NCI-H226 (cell line): ENCODE results near the gene TENM4.
"Not testable (repeated sequence)": the region's sequence is repeated elsewhere in the genome, so short reads cannot be mapped to it uniquely, and the experiment has no call there.

Experiments
- DNase-seq: peaks from one replicate; pipeline ENCODE4 v3.0.0-alpha.2; 2015

The TENM4 gene

DNA sequence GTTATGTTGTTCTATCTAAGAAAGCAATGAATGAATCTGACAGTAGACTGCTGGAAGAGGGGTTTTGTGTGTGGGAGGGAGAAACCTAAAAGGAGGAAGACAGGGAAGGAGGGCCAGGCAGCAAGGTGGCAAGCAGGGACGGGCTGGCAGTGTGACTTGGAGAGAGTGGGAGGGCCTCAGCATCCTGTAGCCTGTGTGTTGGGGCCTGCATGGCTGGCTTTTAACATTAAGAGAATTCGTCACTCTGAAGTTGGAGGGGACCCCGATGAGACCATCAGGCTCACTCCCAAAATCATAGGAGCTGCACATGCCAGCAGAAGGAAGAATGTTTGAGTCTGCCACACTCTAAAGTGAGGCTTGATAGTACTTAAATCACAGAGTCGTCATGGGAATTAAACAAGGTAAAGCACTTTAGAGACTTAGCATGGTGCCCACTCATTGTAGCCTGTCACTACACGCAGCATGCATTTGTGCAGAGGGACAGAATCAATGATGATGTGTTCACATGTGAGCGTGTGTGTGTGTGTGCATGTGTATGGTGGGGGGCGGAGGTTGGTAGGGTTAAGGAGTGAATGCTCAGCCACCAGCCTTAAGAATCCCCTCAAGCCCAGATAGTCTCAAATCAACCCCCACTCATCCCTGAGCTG is 199.5 kb downstream of the TENM4 start:
- DNase-seq = no peak

DNA sequence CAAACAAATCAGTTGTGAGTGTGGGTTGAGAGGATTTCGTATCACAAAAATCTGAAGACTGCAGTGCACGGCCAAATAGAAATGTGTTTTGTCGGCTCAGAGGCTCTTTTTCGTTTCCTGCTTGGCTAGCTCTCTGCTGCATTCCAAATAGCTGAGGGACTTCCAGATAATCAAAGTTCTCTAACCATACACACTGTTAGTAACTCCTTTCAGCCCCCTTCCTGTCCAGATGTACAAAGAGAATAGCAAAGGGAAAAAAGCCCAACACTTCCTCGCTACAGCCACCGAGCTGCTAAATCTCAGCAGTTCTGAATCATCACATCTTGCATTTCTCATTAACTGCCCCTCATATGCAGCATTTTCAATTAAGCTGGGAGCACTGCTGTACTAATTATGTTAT is 203.1 kb downstream of the TENM4 start:
- DNase-seq = no peak

DNA sequence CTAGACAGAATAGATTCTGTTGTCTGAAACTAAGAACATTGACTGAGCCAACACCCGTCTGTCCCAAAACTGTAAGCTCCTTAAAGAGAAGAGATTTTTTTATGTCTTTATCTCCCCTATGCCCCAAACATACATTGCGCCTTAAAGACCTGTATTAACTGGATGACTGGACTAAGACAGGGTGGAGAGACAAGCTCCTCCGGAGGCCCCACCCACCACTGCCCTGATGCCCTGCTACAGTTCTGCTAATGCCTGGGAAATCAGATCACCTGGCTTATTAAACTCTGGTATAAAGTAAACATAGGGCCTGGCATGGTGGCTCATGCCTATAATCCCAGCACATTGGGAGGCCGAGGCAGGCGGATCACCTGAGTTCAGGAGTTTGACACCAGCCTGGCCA is 203.7 kb downstream of the TENM4 start:
- no peak for DNase-seq

DNA sequence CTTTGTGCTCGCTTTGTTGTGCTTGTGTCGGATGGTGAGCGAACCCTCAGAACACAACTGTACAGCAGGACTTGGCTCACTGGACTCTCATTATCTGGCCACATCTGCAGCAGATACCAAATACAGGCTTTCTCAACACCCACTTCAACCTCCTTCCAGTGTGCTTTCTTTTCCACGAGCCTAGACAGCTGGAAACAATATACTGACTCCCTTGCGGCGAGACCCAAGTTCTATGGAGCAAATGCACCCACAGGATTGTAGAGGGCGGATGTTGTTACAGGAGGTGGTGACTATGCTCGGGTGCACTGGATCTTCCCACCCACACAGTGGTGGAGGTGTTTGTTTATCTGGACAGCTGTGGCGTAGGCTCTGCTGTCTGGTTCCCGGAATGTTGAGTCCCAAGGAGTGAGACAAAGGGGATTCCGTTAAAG is 204.3 kb downstream of the TENM4 start:
- no peak for DNase-seq

DNA sequence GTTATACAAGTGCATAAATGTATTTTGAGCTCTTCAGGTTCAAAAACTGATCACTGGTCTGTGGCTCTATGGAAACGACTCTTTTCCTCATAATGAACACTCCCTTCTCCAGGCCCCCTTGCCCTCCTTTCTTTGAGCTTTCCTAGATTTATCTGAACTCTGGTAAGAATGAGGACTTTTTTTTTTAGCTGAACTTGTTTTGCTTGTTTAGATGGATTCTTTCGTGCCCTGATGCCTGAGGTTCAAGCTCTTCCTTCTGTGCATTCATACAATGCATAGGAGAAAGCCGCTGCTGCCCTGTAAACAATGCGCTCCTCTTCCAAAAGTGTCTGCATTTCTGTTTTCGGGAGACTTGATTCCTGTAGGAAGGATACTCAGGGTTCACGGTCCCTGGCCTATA is 205.1 kb downstream of the TENM4 start:
- no peak for DNase-seq

DNA sequence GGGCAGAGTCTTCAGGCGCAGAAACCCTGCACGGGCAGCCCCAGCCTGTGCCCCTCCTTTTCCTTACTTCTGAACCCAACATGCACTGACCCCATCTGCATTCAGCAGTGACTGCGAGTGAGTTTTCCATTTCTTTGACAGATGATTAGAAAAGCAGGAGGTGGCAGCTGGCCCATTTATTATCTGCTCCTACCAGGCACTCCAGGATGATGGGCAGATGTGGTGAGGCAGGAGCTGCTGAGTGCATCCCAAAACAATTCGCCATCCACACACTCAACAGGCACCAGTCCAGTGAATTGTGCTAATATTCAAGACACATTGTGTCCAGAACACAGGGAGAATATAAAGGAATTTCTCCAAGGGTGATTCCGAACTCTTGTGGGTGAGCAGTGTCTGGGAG is 208.5 kb downstream of the TENM4 start:
- peak; percentile 21 for DNase-seq

DNA sequence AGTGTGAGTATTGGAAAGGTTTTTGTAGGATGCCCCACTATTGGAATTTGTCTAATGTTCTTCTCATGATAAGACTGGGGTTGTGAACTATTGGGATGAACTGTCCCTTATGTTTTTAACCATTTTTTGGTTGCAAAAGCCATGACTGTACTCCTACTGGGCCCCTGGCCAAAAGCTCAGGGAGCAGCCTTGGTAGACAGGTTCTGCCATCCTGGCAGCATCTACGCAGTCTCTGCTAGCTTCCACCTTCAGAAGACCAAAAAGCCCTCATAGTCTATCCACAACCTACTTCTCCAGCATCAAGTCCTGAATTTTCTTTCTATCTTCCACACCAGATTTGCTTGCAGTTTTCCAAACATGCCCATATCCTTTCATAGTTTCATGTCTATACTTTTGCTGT is 211.8 kb downstream of the TENM4 start:
- DNase-seq = no peak

DNA sequence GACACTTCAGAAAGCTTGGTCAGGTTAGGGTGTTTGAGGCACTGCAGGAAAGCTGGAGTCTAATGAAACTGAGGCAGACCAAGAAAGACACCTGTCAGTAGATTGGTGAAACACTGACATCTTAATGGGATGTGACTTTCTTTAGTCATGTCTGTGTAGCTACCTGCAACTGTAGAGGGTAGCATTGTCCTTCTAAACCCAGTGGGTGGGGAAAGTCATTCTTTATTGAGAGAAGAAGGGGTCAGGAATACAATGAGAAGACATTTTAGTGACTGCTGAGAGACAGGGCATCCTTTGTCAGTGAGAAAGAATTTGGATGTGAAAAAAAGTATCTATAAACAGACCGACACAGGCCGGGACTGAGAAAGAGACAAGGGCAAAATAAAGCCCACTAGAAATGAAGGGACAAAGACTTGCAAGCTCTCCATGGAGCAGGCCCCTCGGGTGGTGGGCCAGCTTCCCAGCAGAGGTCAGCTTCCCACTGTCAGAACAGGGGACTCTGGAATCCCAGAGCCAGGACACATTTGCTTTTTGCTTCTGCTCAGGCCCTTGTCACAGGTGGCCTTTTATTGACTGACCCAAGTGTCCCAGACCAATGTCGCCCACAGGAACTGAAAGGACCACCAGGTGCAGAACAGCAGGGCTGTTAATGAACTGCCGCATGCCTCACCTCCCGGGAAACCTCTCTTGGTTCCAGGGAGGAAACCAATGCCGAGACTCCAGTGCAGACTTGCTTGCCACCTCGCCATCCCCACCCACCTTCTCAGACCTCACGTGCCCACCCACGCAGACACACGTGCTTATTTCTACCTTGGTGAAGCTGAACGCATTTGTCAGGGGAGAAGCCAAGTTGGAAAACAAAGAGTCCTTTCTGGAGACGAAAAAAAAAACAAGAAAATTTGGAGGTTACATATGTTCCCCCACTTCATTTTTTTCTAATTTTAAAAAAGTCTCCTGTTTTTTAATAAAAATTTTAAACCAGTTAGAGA is 212.8 kb downstream of the TENM4 start:
- DNase-seq = no peak

DNA sequence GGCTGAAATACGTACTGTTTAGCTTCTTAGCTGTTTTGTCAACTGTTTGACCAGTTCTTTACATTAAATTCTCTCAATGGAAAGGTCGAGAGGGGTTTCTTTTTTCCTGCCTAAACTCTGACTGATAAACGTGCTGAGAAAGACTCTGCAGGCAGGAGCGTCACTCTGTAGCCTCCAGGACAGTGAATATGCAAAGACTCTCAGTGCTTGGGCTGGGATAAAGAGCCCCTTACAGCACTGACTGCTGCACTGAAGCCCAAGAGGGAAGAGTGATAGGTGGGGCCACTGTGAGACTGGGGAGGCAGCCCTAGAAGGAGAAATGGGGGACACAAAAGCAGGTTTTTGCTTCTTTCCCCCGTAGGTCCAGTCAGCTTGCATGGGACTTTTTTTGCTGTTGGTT is 213.5 kb downstream of the TENM4 start:
- DNase-seq = no peak

DNA sequence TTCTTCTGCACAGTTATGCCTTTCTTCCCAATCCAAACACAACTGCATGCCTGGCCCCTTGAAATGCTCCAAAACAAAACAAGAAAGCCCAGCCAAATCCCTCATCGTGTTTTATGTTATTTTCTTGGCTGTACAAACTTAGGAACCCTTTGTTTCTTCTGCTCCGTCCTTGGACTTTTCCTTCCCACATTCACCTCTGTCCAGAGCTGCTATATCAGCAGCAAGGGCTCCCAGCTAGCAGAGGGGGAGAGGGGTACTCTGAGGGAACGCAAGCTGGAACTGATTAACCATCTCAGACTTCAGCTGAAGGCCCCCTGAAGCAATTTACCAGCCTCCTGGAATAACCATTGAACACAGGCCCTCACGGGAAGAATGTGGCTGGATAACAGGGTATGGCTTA is 214.7 kb downstream of the TENM4 start:
- DNase-seq = no peak

DNA sequence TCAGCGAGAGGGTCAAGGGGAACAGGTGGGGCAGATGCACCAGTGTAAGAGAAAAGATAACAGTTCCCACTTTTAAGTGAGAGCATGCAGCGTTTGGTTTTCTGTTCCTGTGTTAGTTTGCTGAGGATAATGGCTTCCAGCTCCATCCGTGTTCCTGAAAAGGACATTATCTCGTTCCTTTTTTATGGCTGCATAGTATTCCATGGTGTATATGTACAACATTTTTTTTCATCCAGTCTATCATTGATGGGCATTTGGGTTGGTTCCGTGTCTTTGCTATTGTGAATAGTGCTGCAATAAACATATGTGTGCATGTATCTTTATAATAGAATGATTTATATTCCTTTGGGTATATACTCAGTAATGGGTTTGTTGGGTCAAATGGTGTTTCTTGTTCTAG is 218.7 kb downstream of the TENM4 start:
- not testable (repeated sequence) for DNase-seq

DNA sequence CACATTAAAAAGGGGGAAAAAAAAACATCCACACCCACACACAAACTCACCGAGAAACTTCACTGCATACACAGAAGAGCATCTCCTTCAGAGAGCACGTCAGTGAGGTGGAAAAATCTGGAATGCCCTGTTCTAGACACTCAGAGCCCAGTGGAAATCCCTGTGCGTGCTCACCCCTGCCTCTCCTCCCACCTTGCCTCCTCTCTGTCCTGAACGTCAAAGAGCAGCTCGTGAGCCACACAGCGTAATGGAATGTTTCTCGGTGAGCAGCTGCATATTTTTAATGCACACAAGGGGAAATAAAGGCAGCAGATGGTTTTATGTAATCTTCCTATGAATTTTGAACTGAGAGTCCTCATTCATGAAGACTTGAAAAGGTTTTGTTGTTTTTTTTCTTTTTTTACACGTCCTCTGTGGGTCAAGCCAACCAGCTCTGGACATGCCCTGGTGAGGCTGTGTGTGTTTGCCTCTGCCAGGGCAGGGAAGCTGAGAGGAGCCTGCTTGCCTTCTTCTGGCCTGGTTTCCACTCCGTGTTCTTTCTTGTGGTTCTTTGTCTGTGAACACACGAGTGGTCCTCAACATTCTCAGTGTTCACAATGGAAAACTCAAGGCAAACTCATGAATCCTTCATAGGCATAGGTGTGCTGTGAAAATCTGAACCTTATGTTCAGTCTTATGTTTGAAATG is 219.2 kb downstream of the TENM4 start:
- no peak for DNase-seq

DNA sequence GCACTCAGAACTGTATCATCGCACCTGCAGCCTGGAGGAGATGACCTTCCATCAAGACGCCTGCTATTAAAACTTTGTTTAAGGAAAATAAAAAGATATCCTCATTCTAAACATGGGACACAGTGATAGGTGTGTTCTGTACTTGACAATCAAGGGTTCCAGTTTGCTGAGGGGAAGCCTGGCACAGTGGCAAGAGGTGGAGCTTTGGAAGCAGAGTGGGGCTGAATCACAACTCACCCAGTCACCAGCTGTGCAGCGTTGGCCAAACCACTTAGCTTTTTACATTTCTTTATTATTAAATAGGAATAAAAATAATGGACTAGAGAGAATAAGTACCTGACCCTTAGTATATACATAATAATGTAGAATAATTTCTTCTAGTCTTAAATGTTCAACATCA is 220.7 kb downstream of the TENM4 start:
- DNase-seq = no peak

DNA sequence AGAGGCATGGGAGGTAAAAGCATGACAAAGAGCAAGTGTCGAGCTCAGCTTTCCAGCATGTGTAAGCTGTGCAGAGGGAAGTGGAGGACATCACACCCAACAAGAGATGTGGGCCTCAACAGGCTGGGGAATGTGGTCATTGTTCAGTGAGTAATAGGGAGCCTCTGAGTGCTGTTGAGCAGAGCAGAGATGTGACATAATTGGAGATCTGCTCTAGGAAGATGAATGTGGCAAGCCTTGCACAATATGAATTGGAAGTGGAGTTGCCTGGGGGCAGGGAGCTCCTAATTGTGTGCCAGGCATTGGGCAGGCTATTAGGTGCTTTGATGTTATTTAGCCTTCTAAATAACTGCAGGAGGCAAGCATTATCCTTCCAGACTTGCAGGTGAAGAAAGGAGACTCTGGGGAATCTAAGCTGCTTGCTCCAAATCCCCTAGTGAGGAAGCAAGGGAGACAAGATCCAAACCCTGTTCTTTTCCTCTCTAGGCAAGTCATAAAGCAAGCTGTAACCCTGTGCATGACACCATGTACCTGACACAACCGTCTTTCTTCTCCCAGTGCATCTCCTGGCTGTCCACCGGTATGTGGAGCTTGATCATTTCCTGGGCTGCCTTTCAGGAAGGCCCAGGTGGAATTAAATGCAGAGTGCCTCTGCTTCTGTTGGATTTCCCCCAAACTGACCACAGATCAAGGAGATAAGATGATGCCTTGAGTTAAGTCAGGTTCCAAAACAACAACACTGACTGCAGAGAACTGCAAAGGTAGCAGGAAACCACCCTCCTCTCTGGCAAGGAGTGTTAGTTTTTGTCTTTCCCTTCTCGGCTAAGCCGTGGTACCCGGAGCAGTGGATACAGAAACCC is 221.4 kb downstream of the TENM4 start:
- DNase-seq = no peak

DNA sequence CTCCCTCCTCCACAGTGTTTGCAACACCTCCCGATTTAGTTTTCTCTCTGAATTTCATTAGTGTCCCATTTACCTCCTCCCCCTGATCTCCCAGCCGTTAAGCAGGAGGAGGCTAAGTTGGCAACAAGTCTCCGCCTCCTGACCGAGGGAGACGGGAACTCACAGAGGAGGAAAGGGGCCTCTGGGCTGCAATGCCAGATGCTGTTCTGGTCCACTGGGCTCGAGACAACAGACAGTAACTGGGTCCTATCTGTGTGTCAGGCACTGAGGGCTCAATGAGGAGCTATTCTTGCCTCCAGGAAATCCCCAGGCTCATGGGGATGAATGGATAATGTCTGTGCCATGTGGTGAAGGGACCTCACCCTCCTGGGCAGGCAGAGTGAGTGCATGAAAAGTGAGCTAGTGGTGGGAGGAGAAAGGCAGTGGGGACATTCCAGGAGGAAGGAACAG is 228.1 kb downstream of the TENM4 start:
- no peak for DNase-seq

DNA sequence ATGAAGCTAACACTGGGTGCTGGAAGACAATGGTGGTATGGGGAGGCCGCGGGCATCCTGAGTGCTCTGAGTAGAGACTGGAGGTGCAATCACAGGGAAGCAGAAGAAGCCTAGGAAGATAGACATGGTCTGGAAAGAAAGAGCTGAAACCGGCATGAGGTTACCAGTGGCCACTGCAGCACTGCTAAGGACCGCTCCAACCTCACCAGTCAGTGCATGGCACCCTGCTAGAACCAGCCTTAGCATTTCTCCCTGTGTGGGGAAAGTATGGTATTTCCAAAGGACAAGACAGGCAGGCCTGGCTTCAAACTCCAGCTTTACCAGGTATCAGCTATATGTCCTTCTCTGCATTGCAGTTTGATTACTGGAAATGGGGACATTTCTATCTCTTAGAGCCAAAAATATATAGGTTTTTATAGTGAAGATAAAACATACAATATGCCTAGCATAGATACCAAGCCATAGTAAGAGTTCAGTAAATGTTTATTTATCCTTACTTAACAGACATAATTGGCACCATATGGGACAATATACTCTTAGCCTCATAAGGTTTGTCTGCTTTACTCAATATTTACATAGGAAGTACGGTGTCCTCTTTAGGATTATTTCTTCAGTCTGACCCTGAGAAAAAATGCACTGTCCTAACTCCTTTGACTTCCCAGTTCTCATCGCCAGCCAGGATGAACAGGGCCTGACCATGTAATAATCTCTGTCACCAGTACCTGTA is 231.1 kb downstream of the TENM4 start:
- DNase-seq = no peak

DNA sequence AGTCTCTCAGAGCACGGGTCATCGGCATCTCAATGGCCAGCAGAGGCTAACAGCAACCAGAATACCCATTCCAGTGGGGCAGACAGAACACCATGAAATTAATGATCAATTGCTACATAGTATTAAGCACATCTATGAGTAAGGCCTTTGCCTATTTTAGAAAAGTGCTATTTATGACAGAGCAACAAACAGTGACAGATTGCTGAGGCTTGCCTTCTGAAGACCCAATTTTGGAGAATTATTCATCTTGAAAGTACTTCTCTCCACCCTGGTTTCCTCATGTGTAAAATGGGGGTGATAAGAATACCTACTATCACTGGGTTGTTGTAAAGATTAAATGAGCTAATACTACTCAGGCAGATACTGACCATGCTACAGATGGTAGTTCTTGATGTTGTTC is 232.7 kb downstream of the TENM4 start:
- no peak for DNase-seq

DNA sequence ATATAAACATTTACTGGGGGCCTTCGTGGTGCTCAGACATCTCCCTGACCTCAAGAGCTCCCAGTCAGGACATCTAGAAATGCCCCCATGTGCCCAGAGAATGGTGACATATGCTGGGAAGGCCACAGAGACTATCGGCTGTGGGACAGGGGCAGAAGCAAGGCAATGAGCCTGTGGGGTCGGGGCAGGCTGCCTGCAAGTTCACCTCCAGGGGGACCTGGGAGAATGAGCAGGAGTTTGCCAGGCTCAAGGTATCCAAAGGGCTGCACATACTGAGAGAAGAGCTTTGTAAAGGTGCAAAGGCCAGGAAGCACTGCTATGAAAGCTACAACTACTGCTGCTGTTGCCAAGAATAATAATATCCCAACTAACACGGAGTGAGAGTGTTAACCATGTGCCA is 233.9 kb downstream of the TENM4 start:
- DNase-seq = no peak

DNA sequence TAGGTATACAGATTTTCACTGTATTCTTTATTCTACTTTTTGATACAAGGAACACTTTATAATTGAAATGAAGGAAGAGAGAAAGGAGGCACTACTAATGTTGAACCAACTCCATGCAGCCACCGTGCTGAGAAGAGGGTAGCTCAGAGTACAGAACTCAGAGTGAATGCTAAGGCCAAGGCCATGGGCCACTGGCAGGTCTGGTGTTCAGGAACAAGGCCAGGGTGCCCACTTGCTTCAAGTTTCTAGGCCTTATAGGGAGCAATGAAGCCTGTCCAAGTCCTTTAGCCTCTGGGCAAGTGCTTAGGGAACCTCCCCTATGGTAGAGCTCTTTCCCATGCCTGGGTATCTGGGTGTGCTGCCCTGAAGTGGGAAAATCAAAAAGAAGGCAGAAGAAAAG is 235.0 kb downstream of the TENM4 start:
- no peak for DNase-seq

DNA sequence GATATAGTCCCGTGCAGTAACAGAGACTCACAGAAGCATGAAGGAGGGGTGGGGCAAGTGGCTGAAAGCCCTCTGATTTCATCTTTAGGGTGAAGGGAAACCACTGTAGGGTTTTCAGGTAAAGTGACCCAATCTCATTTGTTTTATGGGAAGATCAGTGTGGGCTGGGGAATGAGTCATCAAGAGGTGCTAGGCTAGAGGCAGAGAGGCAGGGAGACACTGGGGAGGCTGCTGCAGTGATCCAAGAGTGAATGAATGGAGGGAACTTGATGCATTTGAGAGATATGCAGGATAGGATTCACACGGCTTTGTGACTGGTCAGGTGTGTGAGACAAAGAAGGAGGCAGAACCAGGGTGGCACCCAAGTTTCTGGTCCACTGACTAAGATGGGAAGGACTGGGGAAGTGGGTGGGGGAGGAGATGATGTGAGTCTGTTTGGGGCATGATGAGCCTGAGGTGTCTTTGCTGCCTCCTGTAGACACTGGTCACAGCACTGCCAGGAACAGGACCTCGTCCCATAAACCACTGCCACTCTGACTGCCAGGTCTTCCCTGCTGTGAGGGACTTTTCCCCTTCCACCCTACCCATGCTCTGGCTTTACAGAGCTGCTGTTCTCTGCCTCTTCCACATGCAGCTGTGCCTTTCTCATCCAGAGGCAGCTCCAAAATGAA is 239.0 kb downstream of the TENM4 start:
- peak; percentile 9 for DNase-seq

DNA sequence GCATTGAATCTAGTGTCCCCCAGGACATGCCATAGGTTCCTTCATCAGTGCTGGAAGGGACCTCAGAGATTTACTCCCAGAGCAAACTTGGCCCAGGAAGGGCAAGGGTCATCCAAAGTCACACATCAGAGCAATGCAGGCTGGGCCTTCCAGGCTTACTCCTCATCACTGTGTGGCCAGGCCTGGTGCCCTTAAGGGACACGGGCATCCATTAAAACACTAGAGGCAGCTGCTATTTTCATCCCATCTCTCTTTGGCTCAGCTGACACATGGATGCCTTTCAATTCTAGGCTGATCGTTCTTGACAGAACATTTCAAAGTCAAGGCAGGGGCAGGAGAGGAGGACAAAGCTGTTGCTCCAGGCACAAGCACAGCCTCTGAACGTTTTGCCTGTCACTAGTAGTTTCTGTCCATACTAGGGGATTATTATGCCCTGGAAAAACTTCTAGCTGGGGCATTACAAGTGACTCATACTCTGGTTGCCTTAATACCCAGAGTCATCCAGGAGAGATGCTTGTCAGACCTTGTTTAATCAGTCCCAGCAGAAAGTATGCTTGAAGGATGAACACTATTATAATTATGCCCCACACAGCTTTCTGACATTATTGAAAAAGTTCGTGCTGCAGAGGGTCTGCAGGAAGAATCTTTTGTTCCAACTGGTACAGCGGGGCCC is 240.3 kb downstream of the TENM4 start:
- DNase-seq = no peak
